HG03575 (cell line): ENCODE measurements around the gene ANKRD34A.

Source experiments
- ATAC-seq: cut with Tn5 transposase; IDR thresholded peaks from one replicate; pipeline ENCODE4 v1.9.1; 2021; ENCODE audit not compliant: unreplicated experiment, insufficient number of reproducible peaks, low FRiP score; ENCODE audit errors: extremely low read depth

ANKRD34A gene

DNA sequence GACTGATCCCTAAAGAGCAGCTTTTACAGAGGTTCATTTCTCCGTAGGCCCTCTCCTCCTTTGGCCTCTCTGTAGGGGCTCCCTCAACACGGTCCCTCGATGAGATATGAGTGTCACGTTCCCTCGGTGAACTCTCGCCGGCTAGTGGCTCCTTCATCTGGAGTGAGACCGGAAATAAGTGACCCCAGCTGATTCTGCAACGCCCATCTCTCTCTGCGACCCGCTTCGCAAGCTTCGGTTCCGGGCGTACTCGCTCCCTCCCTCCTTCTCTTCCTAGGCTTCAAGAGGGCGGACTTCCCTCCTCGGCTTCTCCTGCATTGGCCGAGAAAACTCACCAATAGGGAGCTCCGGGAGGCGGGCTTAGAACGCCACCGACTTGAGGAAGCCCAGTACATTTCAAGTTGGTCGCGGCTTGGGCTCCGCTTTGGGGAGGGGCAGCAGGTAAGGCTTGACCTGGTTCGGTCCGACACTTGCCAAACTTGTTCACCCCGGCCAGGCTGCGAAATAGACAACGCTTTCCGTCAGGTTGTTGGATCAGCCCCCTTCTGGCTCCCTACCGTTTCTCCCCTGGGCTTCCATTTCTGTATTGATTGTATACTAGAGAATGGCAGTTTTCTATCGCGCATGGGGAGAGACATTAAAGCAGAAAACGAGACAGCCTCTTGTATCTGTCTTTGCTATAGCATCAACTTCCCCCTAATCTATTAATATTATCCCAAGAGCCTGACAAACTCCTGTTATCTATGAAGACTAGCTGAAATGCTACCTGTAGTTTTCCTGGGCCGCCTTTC lies at the start of gene ANKRD34A, which contains the start of gene POLR3GL:
Gene ANKRD34A (minus strand): TSS at position 248 of the 791 bp plus-strand sequence. CDS start 2,816 bp downstream, outside the sequence.
Gene POLR3GL (plus strand): TSS at position 363 of the 791 bp plus-strand sequence. CDS start 10,176 bp downstream, outside the sequence.
- ATAC-seq: peak; percentile 36

DNA sequence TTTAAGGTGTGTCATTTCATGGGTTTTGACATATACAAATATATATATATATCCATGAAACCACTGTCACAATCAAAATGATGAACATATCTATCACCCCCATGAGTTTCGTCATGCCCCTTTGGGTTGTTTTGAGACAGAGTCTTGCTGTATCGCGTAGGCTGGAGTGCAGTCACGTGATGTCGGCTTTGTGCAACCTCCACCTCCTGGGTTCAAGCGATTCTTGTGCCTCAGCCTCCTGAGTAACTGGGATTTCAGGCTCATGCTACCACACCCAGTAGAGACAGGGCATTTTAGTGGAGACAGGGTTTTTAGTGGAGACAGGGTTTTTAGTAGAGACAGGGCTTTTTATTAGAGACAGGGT lies 49.2 kb upstream of the ANKRD34A start:
- ATAC-seq: no peak

- ATAC-seq: no peak
Measured at GRCh38 chr1:146012703-146013558, 48.6 kb upstream of the ANKRD34A start.

DNA sequence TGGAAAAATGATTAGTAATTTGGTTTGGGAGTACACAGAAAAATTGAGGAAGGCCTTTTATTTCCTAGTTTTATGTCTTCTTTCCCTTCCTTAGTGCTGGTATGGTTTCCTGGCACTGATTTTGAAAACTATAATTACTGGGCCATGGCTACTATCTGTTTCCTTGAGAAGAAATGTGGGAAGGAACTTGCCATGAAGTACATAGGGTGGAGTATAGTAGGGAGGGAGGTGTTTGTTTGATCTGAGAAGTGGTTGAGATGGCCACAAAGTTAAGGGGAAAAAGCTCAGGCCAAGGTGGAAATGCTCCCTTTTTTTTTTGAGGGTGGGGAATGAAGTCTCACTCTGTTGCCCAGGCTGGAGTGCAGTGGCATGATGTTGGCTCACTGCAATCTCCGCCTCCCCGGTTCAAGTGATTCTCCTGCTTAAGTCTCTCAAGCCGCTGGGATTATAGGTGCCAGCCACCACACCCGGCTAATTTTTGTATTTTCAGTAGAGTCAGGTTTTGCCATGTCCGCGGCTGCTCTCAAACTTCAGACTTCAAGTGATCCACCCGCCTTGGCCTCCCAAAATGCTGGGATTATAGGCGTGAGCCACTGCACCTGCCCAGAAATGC lies 45.9 kb upstream of the ANKRD34A start:
- no peak for ATAC-seq

DNA sequence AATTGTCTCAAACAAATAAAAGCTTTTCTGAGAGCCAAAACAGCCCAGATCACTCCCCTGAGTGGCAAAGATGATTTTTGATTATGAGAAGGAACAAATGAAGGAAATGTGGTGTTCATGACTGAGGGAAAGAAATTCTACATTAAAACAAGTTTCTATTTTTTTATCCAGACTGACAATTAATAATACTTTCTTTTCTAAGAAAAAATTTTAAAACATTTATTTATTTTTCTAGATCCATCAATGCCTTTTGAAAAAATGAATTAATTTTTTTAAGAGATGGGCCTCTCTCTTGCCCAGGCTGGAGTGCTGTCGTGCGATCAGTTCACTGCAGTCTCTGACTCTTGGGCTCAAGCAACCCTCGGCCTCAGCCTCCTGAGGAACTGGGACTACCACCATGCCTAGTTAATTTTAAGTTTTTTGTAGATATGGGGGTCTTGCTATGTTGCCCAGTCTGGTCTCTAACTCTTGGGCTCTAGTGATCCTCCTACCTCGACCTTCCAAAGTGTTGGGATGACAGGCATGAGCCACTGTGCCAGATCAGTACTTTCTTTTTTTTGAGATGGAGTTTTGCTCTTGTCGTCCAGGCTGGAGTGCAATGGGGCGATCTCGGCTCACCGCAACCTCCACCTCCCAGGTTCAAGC lies 43.2 kb upstream of the ANKRD34A start:
- ATAC-seq: no peak

- ATAC-seq: no peak
Measured at GRCh38 chr1:146001709-146002108, 37.3 kb upstream of the ANKRD34A start.

DNA sequence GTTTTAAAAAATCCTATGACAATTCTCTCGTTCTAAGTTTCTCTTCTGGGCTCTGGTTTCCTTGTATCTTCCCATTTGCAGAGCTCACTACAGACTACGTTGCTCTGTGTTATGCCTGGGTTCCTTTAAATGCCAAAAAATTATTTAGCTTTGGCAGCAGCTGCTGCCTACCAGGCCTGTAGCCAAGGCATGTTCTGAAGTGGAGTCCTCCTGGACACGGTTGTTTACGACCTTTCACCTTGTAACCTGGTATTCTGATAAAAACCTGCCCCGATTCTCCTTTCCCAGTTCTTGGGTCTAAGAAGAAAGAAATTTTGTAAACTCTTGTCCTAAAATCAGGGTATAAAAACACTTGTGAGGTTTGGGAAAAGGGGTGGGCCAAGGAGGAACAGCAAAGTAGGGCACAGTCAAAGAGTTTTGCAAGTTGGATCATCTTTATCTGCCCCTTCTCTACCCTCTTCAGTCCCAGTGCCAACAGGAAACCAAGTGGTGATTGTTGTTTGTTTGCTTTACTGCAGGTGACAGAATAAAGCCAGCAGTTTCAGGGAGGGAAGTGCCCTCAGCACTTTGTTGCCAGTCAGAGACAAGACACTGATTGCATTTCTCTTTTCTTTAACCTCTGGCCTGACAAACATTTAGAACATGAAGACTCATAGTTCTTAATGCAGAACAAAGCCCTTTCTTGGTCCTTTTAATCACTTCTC lies 35.1 kb upstream of the ANKRD34A start:
- ATAC-seq: no peak

DNA sequence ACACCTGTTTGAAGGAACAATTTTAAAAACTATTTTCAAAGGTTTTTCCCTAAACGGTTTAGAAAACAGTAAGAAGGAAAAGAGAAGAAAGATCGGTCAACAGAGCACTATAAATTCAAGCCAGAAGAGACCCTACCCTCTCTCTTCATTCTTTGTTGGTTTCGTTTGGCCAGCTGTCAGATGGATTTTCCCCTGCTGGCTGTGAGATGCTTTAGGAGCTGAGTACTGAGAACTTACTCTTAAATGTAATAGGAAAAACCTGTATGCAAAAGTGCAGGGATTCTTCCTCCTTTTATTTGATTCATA lies 33.3 kb upstream of the ANKRD34A start:
- no peak for ATAC-seq

DNA sequence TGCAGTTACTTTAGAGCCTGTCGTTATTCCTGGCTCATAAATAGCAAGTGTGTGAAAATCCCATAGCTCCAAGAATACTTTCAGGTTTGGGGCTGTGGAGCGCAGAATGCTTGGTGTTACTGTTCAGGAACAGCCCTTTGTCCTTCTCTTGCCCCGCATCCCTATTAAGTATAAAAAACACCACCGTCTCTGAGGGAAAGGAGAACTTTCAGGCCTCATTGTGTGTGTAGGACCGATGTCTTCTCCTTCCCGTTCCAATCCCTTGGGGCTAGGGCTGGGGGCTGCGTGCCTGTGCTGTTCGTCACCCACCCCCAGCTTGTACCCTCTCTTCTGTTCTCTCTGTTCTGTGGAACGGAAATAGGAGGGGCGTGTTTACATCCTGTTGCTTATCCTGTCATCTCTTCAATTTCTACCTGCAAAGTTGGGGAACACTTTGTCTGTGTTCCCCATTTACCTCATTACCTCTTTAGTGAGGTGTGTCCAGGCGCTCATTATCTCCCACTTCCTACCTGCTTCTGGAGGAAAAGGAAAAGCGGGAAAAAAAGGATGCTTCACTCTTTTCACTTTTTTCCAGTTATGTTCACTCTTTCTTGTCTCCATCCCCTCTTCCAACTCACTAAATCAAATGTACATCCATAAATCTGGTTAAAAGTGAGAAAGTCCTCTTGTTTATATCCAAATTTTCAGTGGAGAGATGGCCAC lies 32.8 kb upstream of the ANKRD34A start:
- ATAC-seq: no peak

- no peak for ATAC-seq
Measured at GRCh38 chr1:145996433-145997015, 32.1 kb upstream of the ANKRD34A start, which contains the start of gene TXNIP. Gene TXNIP (minus strand): TSS chr1:145996579. CDS start chr1:145996266, 313 bp downstream.

DNA sequence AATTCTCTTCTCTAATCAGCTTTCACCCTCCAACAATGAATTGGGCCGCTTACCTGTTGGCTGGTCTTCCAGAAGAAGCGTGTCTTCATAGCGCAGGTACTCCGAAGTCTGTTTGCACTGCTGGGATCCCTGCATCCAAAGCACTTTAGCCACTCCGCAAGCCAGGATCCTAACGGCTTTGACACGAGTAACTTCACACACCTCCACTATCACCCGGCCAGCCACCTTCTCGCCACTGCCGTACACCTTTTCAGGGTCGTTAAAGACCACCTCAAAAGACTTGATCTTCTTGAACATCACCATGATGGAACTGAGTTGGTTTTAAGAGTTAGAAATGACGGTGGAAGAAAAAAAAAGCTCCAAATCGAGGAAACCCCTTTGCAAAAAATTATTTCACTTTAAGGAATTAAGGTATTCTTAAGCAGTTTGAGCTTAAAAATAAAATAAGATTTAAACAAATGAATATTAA lies 31.6 kb upstream of the ANKRD34A start:
- ATAC-seq: no peak

DNA sequence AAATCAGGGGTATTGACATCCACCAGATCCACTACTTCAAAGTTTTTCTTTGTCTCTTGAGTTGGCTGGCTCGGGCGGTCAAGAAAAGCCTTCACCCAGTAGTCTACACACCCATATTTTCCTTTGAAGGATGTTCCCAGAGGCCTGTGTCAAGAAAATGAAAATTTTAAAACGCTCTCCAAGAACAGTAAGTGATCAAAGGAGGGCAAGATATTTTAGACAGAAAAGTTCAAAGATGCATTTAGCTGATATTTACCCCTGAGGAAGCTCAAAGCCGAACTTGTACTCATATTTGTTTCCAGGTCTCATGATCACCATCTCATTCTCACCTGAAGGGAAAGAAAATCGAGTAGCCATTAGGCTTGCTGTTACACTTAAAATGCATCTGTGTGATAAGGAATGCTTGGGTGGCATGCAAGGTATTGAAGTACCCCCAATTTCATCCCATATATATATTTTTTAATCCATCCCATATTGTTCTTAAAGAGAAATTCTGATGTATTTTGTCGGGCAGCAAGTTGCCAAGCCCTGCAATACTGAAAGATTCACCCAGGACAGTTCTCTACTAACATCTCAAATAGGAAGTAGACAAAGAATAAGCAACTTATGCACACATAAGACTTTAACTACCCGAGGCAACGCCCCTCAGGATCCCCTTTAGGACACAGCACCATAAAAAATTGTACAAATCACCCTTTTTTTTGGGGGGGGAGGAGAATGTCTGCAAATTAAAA lies 30.9 kb upstream of the ANKRD34A start:
- no peak for ATAC-seq

GRCh38 chr1:145994391-145995120 lies 30.2 kb upstream of the ANKRD34A start:
- ATAC-seq: no peak

GRCh38 chr1:145993618-145994390 lies 29.4 kb upstream of the ANKRD34A start:
- no peak for ATAC-seq

GRCh38 chr1:145992958-145993617 lies 28.7 kb upstream of the ANKRD34A start:
- no peak for ATAC-seq
